B cell (primary cell): ENCODE measurements around the gene CD226. TPM values are rescaled to one million over a fixed set of nuclear protein-coding genes. Genes with fewer than 3 reads are reported as not detected.

Experiments used
- ATAC-seq: fragments of 200-7000 bp; cut with Tn5 transposase; one replicate; pipeline ENCODE4 v1.10.0; 2021; ENCODE audit warnings: low read depth, mild to moderate bottlenecking, moderate number of reproducible peaks, moderate library complexity
- CTCF ChIA-PET: fragments of 350-600 bp; sonication (Branson Sonifier 250); formaldehyde crosslinking; loops from one replicate; lab custom pipeline; 2021; ENCODE audit warnings: antibody characterized with exemption, inconsistent platforms; lab: Charles Lee
- POLR2A ChIA-PET: fragments of 350-600 bp; sonication (Branson Sonifier 250); formaldehyde crosslinking; loops from one replicate; lab custom pipeline; 2021; ENCODE audit warnings: antibody characterized with exemption; lab: Charles Lee
- DNase-seq: peaks from one replicate; pipeline ENCODE4 v3.0.0; 2013
- H2AFZ ChIP-seq: 2 replicates; pipeline ENCODE4 v1.6.1; 2012; ENCODE audit warnings: mild to moderate bottlenecking, low read depth, low read length; ENCODE audit not compliant: insufficient read depth, poor library complexity, severe bottlenecking
- H3K27ac ChIP-seq, 2 donors: 1 replicate in 1 of 2; 2 replicates in 1 of 2; pipeline ENCODE4 v1.5.1; 2012 to 2013; ENCODE audit warnings: low read length in 2 of 2, mild to moderate bottlenecking in 2 of 2, moderate library complexity in 1 of 2
- H3K27me3 ChIP-seq, 4 experiments: fragments of 200-600 bp in 1 of 4; sonication (generic) in 1 of 4; replicated peaks in 1 of 4; 1 replicate in 2 of 4; 2 replicates in 2 of 4; pipeline versions ENCODE4 v1.6.1 to v1.7.0; 2013 to 2016; ENCODE audit warnings: low read length in 3 of 4, mild to moderate bottlenecking in 2 of 4, mixed read lengths in 1 of 4, moderate library complexity in 1 of 4; ENCODE audit not compliant: insufficient read depth in 4 of 4, control insufficient read depth in 3 of 4; ENCODE audit errors: control extremely low read depth in 1 of 4
- H3K36me3 ChIP-seq, 2 experiments: replicated peaks in 1 of 2; 1 replicate in 1 of 2; 2 replicates in 1 of 2; pipeline versions ENCODE4 v1.6.1 to v1.7.1; 2013; ENCODE audit warnings: low read length in 1 of 2; ENCODE audit not compliant: insufficient read depth in 2 of 2, control insufficient read depth in 1 of 2; ENCODE audit errors: control extremely low read depth in 1 of 2, extremely low read depth in 1 of 2
- H3K4me1 ChIP-seq, 2 donors: fragments of 200-600 bp in 1 of 2; sonication (generic) in 1 of 2; 1 replicate in 1 of 2; 2 replicates in 1 of 2; pipeline versions ENCODE4 v1.5.1 to v1.6.1; 2013 to 2017; ENCODE audit warnings: low read length in 2 of 2; ENCODE audit not compliant: control insufficient read depth in 2 of 2, insufficient read depth in 2 of 2
- H3K4me2 ChIP-seq: replicated peaks from 2 replicates; pipeline ENCODE3; 2012; ENCODE audit warnings: mild to moderate bottlenecking, low read depth, low read length; ENCODE audit not compliant: poor library complexity, severe bottlenecking
- H3K4me3 ChIP-seq, 5 experiments: fragments of 200-600 bp in 1 of 5; sonication (generic) in 1 of 5; 1 replicate in 3 of 5; 2 replicates in 2 of 5; pipeline versions ENCODE4 v1.5.1 to v1.7.0; 2011 to 2016; ENCODE audit warnings: low read length in 4 of 5, mild to moderate bottlenecking in 4 of 5, low read depth in 2 of 5, control low read depth in 1 of 5, moderate library complexity in 1 of 5; ENCODE audit not compliant: insufficient read depth in 1 of 5; ENCODE audit errors: control extremely low read depth in 1 of 5, extremely low read depth in 1 of 5
- H3K79me2 ChIP-seq: fragments of 200-600 bp; sonication (generic); one replicate; pipeline ENCODE4 v1.6.0; 2016; ENCODE audit warnings: low read length; ENCODE audit not compliant: control insufficient read depth, insufficient read depth
- H3K9ac ChIP-seq: fragments of 200-600 bp; sonication (generic); 2 replicates; pipeline ENCODE4 v1.6.1; 2017; ENCODE audit warnings: mild to moderate bottlenecking, low read length, moderate library complexity
- H3K9me3 ChIP-seq, 3 donors: one replicate each; pipeline versions ENCODE4 v1.6.1 to v1.7.1; 2013; ENCODE audit warnings: low read length in 2 of 3; ENCODE audit not compliant: control insufficient read depth in 2 of 3, insufficient read depth in 1 of 3; ENCODE audit errors: control extremely low read depth in 1 of 3
- H4K20me1 ChIP-seq: 2 replicates; pipeline ENCODE4 v1.6.0; 2012; ENCODE audit warnings: mild to moderate bottlenecking, low read length; ENCODE audit not compliant: insufficient read depth, control insufficient read depth, poor library complexity, severe bottlenecking
- H3K27ac Mint-ChIP-seq: one replicate; pipeline ENCODE4 v1.8.0; 2021; ENCODE audit warnings: mixed read lengths
- H3K27me3 Mint-ChIP-seq: one replicate; pipeline ENCODE4 v1.8.0; 2021; ENCODE audit warnings: mixed read lengths
- H3K4me1 Mint-ChIP-seq: one replicate; pipeline ENCODE4 v1.8.0; 2021; ENCODE audit warnings: mixed read lengths
- H3K4me3 Mint-ChIP-seq: one replicate; pipeline ENCODE4 v1.8.0; 2021; ENCODE audit warnings: mixed read lengths
- H3K9me3 Mint-ChIP-seq: one replicate; pipeline ENCODE4 v1.8.0; 2022; ENCODE audit warnings: mixed read lengths; ENCODE audit not compliant: insufficient read depth
- EZH2 ChIP-seq: IDR thresholded peaks from 2 replicates; pipeline ENCODE4 v1.6.1; 2012; ENCODE audit warnings: borderline replicate concordance, low read depth, mild to moderate bottlenecking, moderate library complexity, low read length; ENCODE audit not compliant: insufficient read depth, poor library complexity, severe bottlenecking
- WGBS: methylation state at CpG from one replicate; pipeline ENCODE4 v1.1.5; 2013; ENCODE audit warnings: missing lambda C conversion rate; ENCODE audit not compliant: insufficient coverage; 5-methylcytosine and 5-hydroxymethylcytosine counted together
- intact Hi-C: fragments of 100-400 bp; cut with micrococcal nuclease; formaldehyde crosslinking; loops from one replicate; pipeline ENCODE4 v1.10.0; 2022
- polyA plus RNA-seq: library from polyadenylated mRNA; depleted of rRNA; stranded (reverse); fragments of >200 nt; gene quantifications from 2 replicates; pipeline ENCODE4 v1.2.3, GENCODE V29; 2012
- total RNA-seq, 2 donors: library from RNA; stranded (reverse); fragments of 120-200 nt in 1 of 2; gene quantifications; 1 replicate in 1 of 2; 2 replicates in 1 of 2; pipeline versions ENCODE4 v1.2.3 to v1.2.4, GENCODE V29; 2013 to 2022
- TF ChIP-seq, protein P1 (sequence below): fragments of 200-600 bp; IDR thresholded peaks from one replicate; pipeline ENCODE4 v1.8.0; 2022; ENCODE audit warnings: antibody characterized with exemption, mild to moderate bottlenecking

The CD226 gene
- total and polyA plus RNA-seq, 2 donors (not counting 1 experiment from before 2014, with no cell fraction given), result 0.78 to 2.6 TPM

- intact Hi-C loops, result no loop called here
- Mint-ChIP-seq H3K27me3 (peaks cover 4% of the 10 kb centered on the region), H3K4me1 (no peaks in the 10 kb centered on the region), H3K4me3 (no peak overlapping the region), H3K27ac (no peak overlapping the region), H3K9me3 (no peaks in the 10 kb centered on the region)
- TF ChIP-seq, protein P1, sequence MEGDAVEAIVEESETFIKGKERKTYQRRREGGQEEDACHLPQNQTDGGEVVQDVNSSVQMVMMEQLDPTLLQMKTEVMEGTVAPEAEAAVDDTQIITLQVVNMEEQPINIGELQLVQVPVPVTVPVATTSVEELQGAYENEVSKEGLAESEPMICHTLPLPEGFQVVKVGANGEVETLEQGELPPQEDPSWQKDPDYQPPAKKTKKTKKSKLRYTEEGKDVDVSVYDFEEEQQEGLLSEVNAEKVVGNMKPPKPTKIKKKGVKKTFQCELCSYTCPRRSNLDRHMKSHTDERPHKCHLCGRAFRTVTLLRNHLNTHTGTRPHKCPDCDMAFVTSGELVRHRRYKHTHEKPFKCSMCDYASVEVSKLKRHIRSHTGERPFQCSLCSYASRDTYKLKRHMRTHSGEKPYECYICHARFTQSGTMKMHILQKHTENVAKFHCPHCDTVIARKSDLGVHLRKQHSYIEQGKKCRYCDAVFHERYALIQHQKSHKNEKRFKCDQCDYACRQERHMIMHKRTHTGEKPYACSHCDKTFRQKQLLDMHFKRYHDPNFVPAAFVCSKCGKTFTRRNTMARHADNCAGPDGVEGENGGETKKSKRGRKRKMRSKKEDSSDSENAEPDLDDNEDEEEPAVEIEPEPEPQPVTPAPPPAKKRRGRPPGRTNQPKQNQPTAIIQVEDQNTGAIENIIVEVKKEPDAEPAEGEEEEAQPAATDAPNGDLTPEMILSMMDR, result no peak
- H3K9me3 ChIP-seq, result no peaks in the 10 kb centered on the region
- H3K27ac ChIP-seq, result no peak overlapping the region
- H3K36me3 ChIP-seq, result no peaks in the 10 kb centered on the region
- no peaks in the 10 kb centered on the region for H3K79me2 ChIP-seq
- no peak for DNase-seq
- no peak overlapping the region for H3K9ac ChIP-seq
- WGBS, result no CpG with 5 or more reads among the region's 2 CpGs
- H2AFZ ChIP-seq, result no peak overlapping the region
- ChIA-PET POLR2A (no interaction called here), CTCF (interaction anchor here (0.5 kb wide), 1 partner anchor 426 kb away, joined by 3 read pairs; no protein-coding TSS in a partner anchor)
- ATAC-seq, result no peak
- H3K4me1 ChIP-seq, result no peaks in the 10 kb centered on the region
- H3K27me3 ChIP-seq, result no peaks in the 10 kb centered on the region
- no peak overlapping the region for H3K4me2 ChIP-seq
- no peak overlapping the region for H3K4me3 ChIP-seq
- H4K20me1 ChIP-seq, result no peaks in the 10 kb centered on the region
Observed at GRCh38 chr18:69844656-69845055, 103.0 kb downstream of the CD226 start.

DNA sequence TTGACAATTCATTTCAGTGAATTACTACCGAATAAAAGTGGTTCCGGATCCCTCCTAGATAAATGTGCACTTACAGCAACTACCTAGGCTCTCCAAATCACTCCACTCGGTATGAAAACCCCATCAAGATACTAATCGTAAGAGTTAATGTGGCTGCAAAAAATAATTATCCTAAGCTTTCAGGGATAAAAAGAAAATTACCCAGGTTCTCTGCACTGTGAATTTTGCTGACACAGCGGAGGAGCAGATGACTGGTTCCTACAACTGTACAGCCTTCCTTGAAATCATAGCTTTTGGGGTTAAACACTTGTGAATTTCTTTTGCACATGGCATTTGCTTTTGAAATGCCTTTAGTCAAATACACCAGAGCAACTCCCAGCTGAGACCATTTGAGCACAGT lies 104.7 kb downstream of the CD226 start:
- Histone ChIP-seq H3K36me3 (no peaks in the 10 kb centered on the region), H3K27me3 (no peaks in the 10 kb centered on the region), H3K4me3 (no peak overlapping the region), H3K79me2 (no peaks in the 10 kb centered on the region), H3K9me3 (peaks cover 0 to 4% (median 0%) of the 10 kb centered on the region in 3 donors), H3K9ac (no peak overlapping the region), H3K27ac (no peak overlapping the region), H4K20me1 (no peaks in the 10 kb centered on the region), H3K4me2 (no peak overlapping the region), H2AFZ (no peak overlapping the region), H3K4me1 (no peaks in the 10 kb centered on the region)
- whole genome bisulfite sequencing, result 97% methylated on average over 4 of the region's 5 CpGs
- intact Hi-C loops, result no loop called here
- no peak overlapping the region for H3K27ac Mint-ChIP-seq
- peaks cover 4% of the 10 kb centered on the region for H3K27me3 Mint-ChIP-seq
- no peaks in the 10 kb centered on the region for H3K9me3 Mint-ChIP-seq
- no peak for ATAC-seq
- ChIA-PET POLR2A (no interaction called here), CTCF (no interaction called here)
- no peak for DNase-seq
- no peak for TF ChIP-seq EZH2
- TF ChIP-seq, protein P1, result no peak
- no peak overlapping the region for H3K4me3 Mint-ChIP-seq
- H3K4me1 Mint-ChIP-seq, result no peaks in the 10 kb centered on the region
